HepG2 (cell line): ENCODE data around the gene LEP. TPM values are rescaled to one million over a fixed set of nuclear protein-coding genes. Genes with fewer than 3 reads are reported as not detected.

Source experiments
- ATAC-seq: fragments of 200-7000 bp; cut with Tn5 transposase; 3 replicates; pipeline ENCODE4 v1.9.1; 2020; ENCODE audit warnings: mild to moderate bottlenecking, moderate library complexity
- BruUV-seq: library from RNA; stranded (reverse); fragments of 400-500 nt; replicated peaks from 2 replicates; lab custom pipeline; 2021; lab: Mats Ljungman, UMichigan
- CTCF ChIA-PET: fragments of 300-600 bp; formaldehyde crosslinking; extraction: SDS; loops from one replicate; lab custom pipeline; 2021; ENCODE audit warnings: low total read pairs, inconsistent platforms, low intra/inter-chr PET ratio; lab: Yijun Ruan, JAX
- POLR2A ChIA-PET: fragments of 350-600 bp; sonication (Branson Sonifier 250); formaldehyde crosslinking; loops from one replicate; lab custom pipeline; 2020; ENCODE audit warnings: antibody characterized with exemption, inconsistent platforms; lab: Yijun Ruan, JAX
- DNase-seq: peaks from one replicate; pipeline ENCODE4 v3.0.0-alpha.2; 2015; ENCODE audit warnings: low spot score
- FAIRE-seq: peaks from 3 replicates; lab custom pipeline; 2011; peaks lifted over from hg19 to GRCh38; lab: Jason Lieb, UNC
- H2AFZ ChIP-seq: one replicate; pipeline ENCODE4 v1.6.1; 2011; ENCODE audit warnings: low read length, inconsistent platforms
- H3K27ac ChIP-seq: fragments of 300-600 bp; 3 replicates; pipeline ENCODE4 v1.8.0; 2011; ENCODE audit warnings: mixed run types, mild to moderate bottlenecking, mixed read lengths, low read length, inconsistent platforms; ENCODE audit not compliant: insufficient read depth; ENCODE audit errors: extremely low read length
- H3K27me3 ChIP-seq, 2 experiments: fragments of 200-600 bp in 1 of 2; 2 replicates in 1 of 2; 3 replicates in 1 of 2; pipeline versions ENCODE4 v1.6.0 to v1.8.0; 2011; ENCODE audit warnings: low read length in 2 of 2, mild to moderate bottlenecking in 2 of 2, moderate library complexity in 2 of 2, inconsistent platforms in 1 of 2; ENCODE audit not compliant: insufficient read depth in 2 of 2, control insufficient read depth in 1 of 2
- H3K36me3 ChIP-seq, 2 experiments: fragments of 200-600 bp in 1 of 2; replicated peaks in 1 of 2; 2 replicates in 1 of 2; 3 replicates in 1 of 2; pipeline versions ENCODE4 v1.5.1 to v1.8.0; 2011; ENCODE audit warnings: low read length in 2 of 2, inconsistent platforms in 1 of 2; ENCODE audit not compliant: insufficient read depth in 2 of 2, control insufficient read depth in 1 of 2
- H3K4me1 ChIP-seq: 2 replicates; pipeline ENCODE4 v1.5.1; 2012; ENCODE audit warnings: low read length, inconsistent platforms; ENCODE audit not compliant: insufficient read depth
- H3K4me2 ChIP-seq: 2 replicates; pipeline ENCODE4 v1.6.0; 2011; ENCODE audit warnings: low read depth, low read length, inconsistent platforms
- H3K4me3 ChIP-seq, 3 experiments: fragments of 200-600 bp in 1 of 3; sonication (generic), shearing (Covaris generic) in 1 of 3; replicated peaks in 1 of 3; 2 replicates each; pipeline ENCODE4 v1.5.1; 2011 to 2016; ENCODE audit warnings: low read length in 3 of 3, inconsistent platforms in 2 of 3, low read depth in 2 of 3, mild to moderate bottlenecking in 2 of 3, control low read depth in 1 of 3, mixed read lengths in 1 of 3; ENCODE audit not compliant: insufficient read depth in 1 of 3
- H3K79me2 ChIP-seq: one replicate; pipeline ENCODE4 v1.6.1; 2011; ENCODE audit warnings: low read length, inconsistent platforms; ENCODE audit not compliant: insufficient read depth
- H3K9ac ChIP-seq: 2 replicates; pipeline ENCODE4 v1.6.0; 2011; ENCODE audit warnings: mild to moderate bottlenecking, low read depth, low read length, inconsistent platforms; ENCODE audit not compliant: insufficient read depth
- H3K9me3 ChIP-seq: 2 replicates; pipeline ENCODE4 v1.5.1; 2012; ENCODE audit warnings: mild to moderate bottlenecking, low read length
- H4K20me1 ChIP-seq: 2 replicates; pipeline ENCODE4 v1.6.0; 2011; ENCODE audit warnings: inconsistent platforms, mild to moderate bottlenecking, low read length, moderate library complexity; ENCODE audit not compliant: insufficient read depth
- ARNT ChIP-seq: fragments of 450-650 bp; IDR thresholded peaks from 2 replicates; pipeline ENCODE4 v1.6.1; 2017
- KDM5A ChIP-seq: fragments of 200-600 bp; sonication (generic); IDR thresholded peaks from 2 replicates; pipeline ENCODE4 v1.7.0; 2018; ENCODE audit warnings: antibody characterized with exemption, mild to moderate bottlenecking, low read length, borderline replicate concordance
- MTF2 ChIP-seq: sonication (generic); formaldehyde crosslinking; IDR thresholded peaks from 2 replicates; pipeline ENCODE4 v1.5.0; 2020; ENCODE audit warnings: missing genetic modification reagents, borderline replicate concordance
- MYNN ChIP-seq: sonication (generic); formaldehyde crosslinking; IDR thresholded peaks from 2 replicates; pipeline ENCODE4 v1.4.0; 2020; ENCODE audit warnings: mild to moderate bottlenecking, low read depth, missing genetic modification reagents
- TCF7L2 ChIP-seq: IDR thresholded peaks from 2 replicates; pipeline ENCODE4 v1.6.1; 2011; ENCODE audit warnings: mild to moderate bottlenecking, low read depth, low read length, moderate library complexity
- ZNF230 ChIP-seq: sonication (generic); formaldehyde crosslinking; IDR thresholded peaks from 2 replicates; pipeline ENCODE4 v1.4.0; 2020; ENCODE audit warnings: mild to moderate bottlenecking, missing genetic modification reagents
- ZNF605 ChIP-seq: sonication (generic); formaldehyde crosslinking; IDR thresholded peaks from 2 replicates; pipeline ENCODE4 v1.8.0; 2022; ENCODE audit warnings: mild to moderate bottlenecking, missing genetic modification reagents
- WGBS: methylation state at CpG from one replicate; pipeline ENCODE4 v1.1.6; 2017; ENCODE audit warnings: low lambda C conversion rate; 5-methylcytosine and 5-hydroxymethylcytosine counted together
- in situ Hi-C: cut with HindIII; loops from 2 replicates; pipeline ENCODE4 v1.10.0; 2017; ENCODE audit warnings: low pct_unique_long_range_greater_than_20kb; ENCODE audit not compliant: extremely low pct_ligation_motif_present
- intact Hi-C: fragments of 100-400 bp; cut with micrococcal nuclease; formaldehyde crosslinking; loops from one replicate; pipeline ENCODE4 v1.10.0; 2022; ENCODE audit not compliant: unreplicated experiment
- polyA plus RNA-seq, 8 experiments: library from polyadenylated mRNA; depleted of rRNA in 3 of 8; stranded (reverse) in 7 of 8; unstranded in 1 of 8; fragments of >200 nt; fragmentation: Illumina TruSeq in 4 of 8; extraction: Trizol in 4 of 8; gene quantifications; 2 replicates each; pipeline versions ENCODE4 v1.2.1 to v1.2.3, GENCODE V29; 2011 to 2016; ENCODE audit warnings: low read depth in 4 of 8, missing spikeins in 1 of 8, mixed read lengths in 1 of 8; ENCODE audit not compliant: insufficient read depth in 1 of 8
- total RNA-seq, 5 experiments: library from RNA; depleted of rRNA; stranded (reverse); fragments of >200 nt; fragmentation: Illumina TruSeq; extraction: Trizol; gene quantifications; 2 replicates each; pipeline ENCODE4 v1.2.3, GENCODE V29; 2016; ENCODE audit warnings: low read depth in 1 of 5
- TF ChIP-seq, protein P1 (sequence below), 2 experiments: sonication (generic) in 1 of 2; formaldehyde crosslinking in 1 of 2; IDR thresholded peaks; 2 replicates each; pipeline versions ENCODE4 v1.4.0 to v1.6.1; 2016 to 2020; ENCODE audit warnings: borderline replicate concordance in 1 of 2, low read depth in 1 of 2, mild to moderate bottlenecking in 1 of 2, missing genetic modification reagents in 1 of 2
- TF ChIP-seq, protein P2 (sequence below): sonication (generic); formaldehyde crosslinking; IDR thresholded peaks from 2 replicates; pipeline ENCODE4 v1.4.0; 2020; ENCODE audit warnings: missing genetic modification reagents

The LEP gene
- total and polyA plus RNA-seq, 2 of the 13 experiments (the other 11 are each of a cell fraction or from before 2014, with no cell fraction given), result 0.05 TPM; not detected in 1

DNA sequence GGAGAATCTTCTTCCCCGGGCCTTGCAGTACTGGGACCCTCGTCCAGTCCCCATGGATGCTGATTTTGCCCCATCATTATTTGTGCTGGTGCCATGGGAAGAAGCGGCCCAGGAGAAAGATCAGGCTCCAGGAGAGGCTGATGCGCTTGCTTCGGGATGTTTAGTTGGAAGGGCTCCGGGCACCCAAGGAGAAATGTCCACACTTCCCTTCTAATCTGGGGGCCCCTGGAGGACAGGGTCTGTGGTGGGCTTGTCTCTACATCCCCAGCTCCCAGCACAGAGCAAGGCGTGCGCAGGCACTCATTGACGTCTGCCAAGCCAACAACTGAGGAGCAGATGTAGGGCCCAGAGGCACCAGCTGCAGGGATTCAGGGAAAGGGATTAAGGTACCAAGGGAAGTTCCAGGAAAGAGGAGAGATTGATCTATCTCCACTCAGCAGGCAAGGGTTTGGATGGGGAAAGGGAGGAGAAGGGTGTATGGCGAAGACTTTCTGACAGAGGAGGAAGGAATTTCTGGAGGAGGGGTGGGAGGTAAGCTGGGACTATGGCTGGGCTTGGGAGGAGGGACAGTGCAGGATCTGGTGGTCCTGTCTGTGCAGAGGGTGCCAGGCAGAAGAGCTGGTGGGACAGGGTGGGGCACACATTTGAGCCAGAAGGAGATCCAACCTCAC lies 38.7 kb upstream of the LEP start (continued):
- TF ChIP-seq, protein P1, sequence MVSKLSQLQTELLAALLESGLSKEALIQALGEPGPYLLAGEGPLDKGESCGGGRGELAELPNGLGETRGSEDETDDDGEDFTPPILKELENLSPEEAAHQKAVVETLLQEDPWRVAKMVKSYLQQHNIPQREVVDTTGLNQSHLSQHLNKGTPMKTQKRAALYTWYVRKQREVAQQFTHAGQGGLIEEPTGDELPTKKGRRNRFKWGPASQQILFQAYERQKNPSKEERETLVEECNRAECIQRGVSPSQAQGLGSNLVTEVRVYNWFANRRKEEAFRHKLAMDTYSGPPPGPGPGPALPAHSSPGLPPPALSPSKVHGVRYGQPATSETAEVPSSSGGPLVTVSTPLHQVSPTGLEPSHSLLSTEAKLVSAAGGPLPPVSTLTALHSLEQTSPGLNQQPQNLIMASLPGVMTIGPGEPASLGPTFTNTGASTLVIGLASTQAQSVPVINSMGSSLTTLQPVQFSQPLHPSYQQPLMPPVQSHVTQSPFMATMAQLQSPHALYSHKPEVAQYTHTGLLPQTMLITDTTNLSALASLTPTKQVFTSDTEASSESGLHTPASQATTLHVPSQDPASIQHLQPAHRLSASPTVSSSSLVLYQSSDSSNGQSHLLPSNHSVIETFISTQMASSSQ (IDR thresholded peaks at IDR 0.05; ENCODE audit: low read depth), result no peak
- TF ChIP-seq, protein P1 (CRISPR knock-in tag; IDR thresholded peaks at IDR 0.05; ENCODE audit: borderline replicate concordance), result no peak

DNA sequence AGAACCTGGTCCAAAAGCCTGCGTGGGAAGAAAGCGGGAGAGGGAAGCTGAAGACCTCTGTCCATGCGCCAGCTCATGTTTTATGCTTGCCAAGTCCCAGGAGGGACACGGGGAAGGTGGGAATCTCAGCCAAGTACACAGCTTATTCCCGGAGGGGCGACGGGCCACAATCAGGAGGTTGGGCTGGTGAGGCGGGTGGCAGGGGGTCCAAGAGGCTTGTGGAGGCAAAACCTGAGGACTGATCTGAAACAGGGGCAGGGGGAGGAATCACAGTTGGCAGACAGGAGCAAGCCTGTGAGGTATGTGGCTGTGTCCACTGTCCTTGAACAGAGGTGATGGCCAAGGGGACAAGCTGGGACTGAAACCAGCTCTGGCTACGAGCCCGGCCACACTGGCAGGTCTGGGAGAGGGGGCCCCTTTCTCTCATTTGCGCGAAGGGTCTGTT lies 38.0 kb upstream of the LEP start:
- ChIA-PET POLR2A (no interaction called here), CTCF (no interaction called here)
- WGBS, result 26% methylated on average over 8 of the region's 12 CpGs
- in situ Hi-C loops (loop anchor here (5.0 kb wide), 1 partner anchor 496 kb away; no protein-coding TSS in a partner anchor), intact Hi-C loops (no loop called here)
- DNase-seq (no peak), FAIRE-seq (no peak), ATAC-seq (peak; percentile 51; the same call in 2 of the 3 replicates)
- Histone ChIP-seq H3K4me2 (no peak overlapping the region), H3K36me3 (no peaks in the 10 kb centered on the region), H3K79me2 (no peaks in the 10 kb centered on the region), H3K4me1 (no peaks in the 10 kb centered on the region), H3K9me3 (no peaks in the 10 kb centered on the region), H3K27ac (no peak overlapping the region), H4K20me1 (peaks cover 2% of the 10 kb centered on the region; the same call in 1 of the 2 replicates), H3K27me3 (peaks cover 7 to 74% of the 10 kb centered on the region in 2 experiments; a peak in 4 of 5 replicates), H2AFZ (no peak overlapping the region), H3K4me3 (no peak overlapping the region), H3K9ac (no peak overlapping the region)
- BruUV-seq, result no TSS peak
- TF ChIP-seq MYNN (CRISPR knock-in tag) (no peak), ZNF605 (CRISPR knock-in tag) (no peak), ZNF230 (CRISPR knock-in tag) (no peak), ARNT (no peak), KDM5A (no peak), MTF2 (CRISPR knock-in tag) (no peak), TCF7L2 (no peak)
- TF ChIP-seq, protein P2, sequence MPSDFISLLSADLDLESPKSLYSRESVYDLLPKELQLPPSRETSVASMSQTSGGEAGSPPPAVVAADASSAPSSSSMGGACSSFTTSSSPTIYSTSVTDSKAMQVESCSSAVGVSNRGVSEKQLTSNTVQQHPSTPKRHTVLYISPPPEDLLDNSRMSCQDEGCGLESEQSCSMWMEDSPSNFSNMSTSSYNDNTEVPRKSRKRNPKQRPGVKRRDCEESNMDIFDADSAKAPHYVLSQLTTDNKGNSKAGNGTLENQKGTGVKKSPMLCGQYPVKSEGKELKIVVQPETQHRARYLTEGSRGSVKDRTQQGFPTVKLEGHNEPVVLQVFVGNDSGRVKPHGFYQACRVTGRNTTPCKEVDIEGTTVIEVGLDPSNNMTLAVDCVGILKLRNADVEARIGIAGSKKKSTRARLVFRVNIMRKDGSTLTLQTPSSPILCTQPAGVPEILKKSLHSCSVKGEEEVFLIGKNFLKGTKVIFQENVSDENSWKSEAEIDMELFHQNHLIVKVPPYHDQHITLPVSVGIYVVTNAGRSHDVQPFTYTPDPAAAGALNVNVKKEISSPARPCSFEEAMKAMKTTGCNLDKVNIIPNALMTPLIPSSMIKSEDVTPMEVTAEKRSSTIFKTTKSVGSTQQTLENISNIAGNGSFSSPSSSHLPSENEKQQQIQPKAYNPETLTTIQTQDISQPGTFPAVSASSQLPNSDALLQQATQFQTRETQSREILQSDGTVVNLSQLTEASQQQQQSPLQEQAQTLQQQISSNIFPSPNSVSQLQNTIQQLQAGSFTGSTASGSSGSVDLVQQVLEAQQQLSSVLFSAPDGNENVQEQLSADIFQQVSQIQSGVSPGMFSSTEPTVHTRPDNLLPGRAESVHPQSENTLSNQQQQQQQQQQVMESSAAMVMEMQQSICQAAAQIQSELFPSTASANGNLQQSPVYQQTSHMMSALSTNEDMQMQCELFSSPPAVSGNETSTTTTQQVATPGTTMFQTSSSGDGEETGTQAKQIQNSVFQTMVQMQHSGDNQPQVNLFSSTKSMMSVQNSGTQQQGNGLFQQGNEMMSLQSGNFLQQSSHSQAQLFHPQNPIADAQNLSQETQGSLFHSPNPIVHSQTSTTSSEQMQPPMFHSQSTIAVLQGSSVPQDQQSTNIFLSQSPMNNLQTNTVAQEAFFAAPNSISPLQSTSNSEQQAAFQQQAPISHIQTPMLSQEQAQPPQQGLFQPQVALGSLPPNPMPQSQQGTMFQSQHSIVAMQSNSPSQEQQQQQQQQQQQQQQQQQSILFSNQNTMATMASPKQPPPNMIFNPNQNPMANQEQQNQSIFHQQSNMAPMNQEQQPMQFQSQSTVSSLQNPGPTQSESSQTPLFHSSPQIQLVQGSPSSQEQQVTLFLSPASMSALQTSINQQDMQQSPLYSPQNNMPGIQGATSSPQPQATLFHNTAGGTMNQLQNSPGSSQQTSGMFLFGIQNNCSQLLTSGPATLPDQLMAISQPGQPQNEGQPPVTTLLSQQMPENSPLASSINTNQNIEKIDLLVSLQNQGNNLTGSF (CRISPR knock-in tag), result no peak
